ENCODE measurements around the gene PLIN4. TPM values are rescaled to one million over a fixed set of nuclear protein-coding genes. Genes with fewer than 3 reads are reported as not detected.

Gene PLIN4
- total RNA-seq, 2 experiments from 2014 or later, result 0.13 to 0.32 TPM

GRCh38 chr19:4488496-4488895 is 29.8 kb downstream of the PLIN4 start:
- BruUV-seq (replicated peaks), result no TSS peak
- Histone ChIP-seq H2AFZ (ENCODE audit: low read length) (no peak overlapping the region), H3K9me3 (ENCODE audit: low read length) (no peaks in the 10 kb centered on the region), H3K9me2 (ENCODE audit: insufficient read depth, low read length) (no peaks in the 10 kb centered on the region), H3K36me3 (ENCODE audit: insufficient read depth, low read length) (peaks cover 54% of the 10 kb centered on the region), H3K4me2 (ENCODE audit: low read length) (no peak overlapping the region), H3K4me1 (ENCODE audit: insufficient read depth, low read length, poor library complexity, severe bottlenecking) (no peaks in the 10 kb centered on the region), H3K27ac (ENCODE audit: low read depth, low read length, poor library complexity, severe bottlenecking) (no peak overlapping the region), H3K4me3 (ENCODE audit: low read depth, low read length, poor library complexity, severe bottlenecking) (no peak overlapping the region), H3K79me2 (ENCODE audit: insufficient read depth, low read depth, low read length) (no peaks in the 10 kb centered on the region), H4K20me1 (ENCODE audit: insufficient read depth, low read length) (no peaks in the 10 kb centered on the region)
- POLR2A ChIA-PET, result no interaction called here
- DNase-seq (ENCODE audit: low spot score), result no peak
- CTCF ChIA-PET (ENCODE audit: unreplicated experiment), result no interaction called here
- TF ChIP-seq EZH2phosphoT487 (IDR thresholded peaks at IDR 0.05; ENCODE audit: borderline replicate concordance, low read depth, low read length) (no peak), CTCF (conservative IDR thresholded peaks at IDR 0.05; ENCODE audit: low read length) (no peak)
- intact Hi-C loops (cut with micrococcal nuclease; ENCODE audit: unreplicated experiment), result no loop called here

GRCh38 chr19:4487572-4487971 is 30.7 kb downstream of the PLIN4 start:
- H2AFZ ChIP-seq (ENCODE audit: low read length), result no peak overlapping the region
- no peaks in the 10 kb centered on the region for H3K9me2 ChIP-seq (ENCODE audit: insufficient read depth, low read length)
- no peak overlapping the region for H3K27ac ChIP-seq (ENCODE audit: low read depth, low read length, poor library complexity, severe bottlenecking)
- H3K79me2 ChIP-seq (ENCODE audit: insufficient read depth, low read depth, low read length), result no peaks in the 10 kb centered on the region
- no peak overlapping the region for H3K4me3 ChIP-seq (ENCODE audit: low read depth, low read length, poor library complexity, severe bottlenecking)
- no peak overlapping the region for H3K4me2 ChIP-seq (ENCODE audit: low read length)
- no peaks in the 10 kb centered on the region for H4K20me1 ChIP-seq (ENCODE audit: insufficient read depth, low read length)
- H3K36me3 ChIP-seq (ENCODE audit: insufficient read depth, low read length), result peaks cover 51% of the 10 kb centered on the region
- intact Hi-C loops (cut with micrococcal nuclease; ENCODE audit: unreplicated experiment), result no loop called here
- BruUV-seq (replicated peaks), result no TSS peak
- TF ChIP-seq CTCF (conservative IDR thresholded peaks at IDR 0.05; ENCODE audit: low read length), result no peak
- no peak for TF ChIP-seq EZH2phosphoT487 (IDR thresholded peaks at IDR 0.05; ENCODE audit: borderline replicate concordance, low read depth, low read length)
- H3K9me3 ChIP-seq (ENCODE audit: low read length), result no peaks in the 10 kb centered on the region
- ChIA-PET CTCF (ENCODE audit: unreplicated experiment) (no interaction called here), POLR2A (interaction anchor here (0.6 kb wide), 1 partner anchor 1714 kb away, joined by 3 read pairs; no protein-coding TSS in a partner anchor)
- no peaks in the 10 kb centered on the region for H3K4me1 ChIP-seq (ENCODE audit: insufficient read depth, low read length, poor library complexity, severe bottlenecking)
- no peak for DNase-seq (ENCODE audit: low spot score)

- TF ChIP-seq EZH2phosphoT487 (IDR thresholded peaks at IDR 0.05; ENCODE audit: borderline replicate concordance, low read depth, low read length) (no peak), CTCF (conservative IDR thresholded peaks at IDR 0.05; ENCODE audit: low read length) (no peak)
- Histone ChIP-seq H3K4me3 (ENCODE audit: low read depth, low read length, poor library complexity, severe bottlenecking) (no peak overlapping the region), H4K20me1 (ENCODE audit: insufficient read depth, low read length) (no peaks in the 10 kb centered on the region), H3K9me2 (ENCODE audit: insufficient read depth, low read length) (no peaks in the 10 kb centered on the region), H3K4me1 (ENCODE audit: insufficient read depth, low read length, poor library complexity, severe bottlenecking) (no peaks in the 10 kb centered on the region), H3K79me2 (ENCODE audit: insufficient read depth, low read depth, low read length) (no peaks in the 10 kb centered on the region), H2AFZ (ENCODE audit: low read length) (no peak overlapping the region), H3K9me3 (ENCODE audit: low read length) (no peaks in the 10 kb centered on the region), H3K36me3 (ENCODE audit: insufficient read depth, low read length) (peaks cover 31% of the 10 kb centered on the region), H3K4me2 (ENCODE audit: low read length) (no peak overlapping the region), H3K27ac (ENCODE audit: low read depth, low read length, poor library complexity, severe bottlenecking) (no peak overlapping the region)
- no TSS peak for BruUV-seq (replicated peaks)
- intact Hi-C loops (cut with micrococcal nuclease; ENCODE audit: unreplicated experiment), result no loop called here
- POLR2A ChIA-PET, result no interaction called here
- no peak for DNase-seq (ENCODE audit: low spot score)
- CTCF ChIA-PET (ENCODE audit: unreplicated experiment), result no interaction called here
These were observed 34.9 kb downstream of the PLIN4 start for GRCh38 chr19:4483385-4483784.
